Measurements from ENCODE around the gene TMEM131. TPM values are rescaled to one million over a fixed set of nuclear protein-coding genes. Genes with fewer than 3 reads are reported as not detected.
A peak's percentile ranks its signal among the peaks of the same experiment; 100 is the strongest.

Gene TMEM131
- total and polyA plus RNA-seq, 11 donors: 9.3 to 38.3 (median 31.2) TPM

GRCh38 chr2:97761192-97761591 is 234.6 kb downstream of the TMEM131 start:
- H3K9me3 ChIP-seq: no peaks in the 10 kb centered on the region
- no peak for DNase-seq
- WGBS, 4 donors: 71 to 82% (median 78%) methylated on average over 16 to 23 of the region's 23 CpGs
- no peak for TF ChIP-seq POLR2A (IDR thresholded peaks at IDR 0.05)
- TF ChIP-seq CTCF (IDR thresholded peaks at IDR 0.05): no peak
- no peaks in the 10 kb centered on the region for H3K27me3 ChIP-seq
- H3K4me3 ChIP-seq: no peak overlapping the region
- peak in 1 of 4 donors; percentile 9 for ATAC-seq
- intact Hi-C loops (cut with DNase I): no loop called here
- peak overlapping the region in 1 of 12 donors; percentile 35 for H3K27ac ChIP-seq
- peaks cover 0 to 27% (median 11%) of the 10 kb centered on the region in 12 donors for H3K4me1 ChIP-seq
- H3K36me3 ChIP-seq: peaks cover 0 to 97% (median 92%) of the 10 kb centered on the region in 9 donors

- H3K27ac ChIP-seq: peak overlapping the region in 1 of 12 donors; percentile 30
- 93 to 97% (median 96%) methylated on average over 17 of the region's 17 CpGs for WGBS, 4 donors
Measured at GRCh38 chr2:97760480-97761049, 235.2 kb downstream of the TMEM131 start.

GRCh38 chr2:97759727-97760407 is 235.9 kb downstream of the TMEM131 start:
- H3K36me3 ChIP-seq: peaks cover 0 to 98% (median 89%) of the 10 kb centered on the region in 9 donors
- H3K27me3 ChIP-seq: no peaks in the 10 kb centered on the region
- H3K27ac ChIP-seq: peak overlapping the region in 3 of 12 donors; percentile 30 to 44 (median 37)
- WGBS, 4 donors: 80 to 88% (median 84%) methylated on average over 9 of the region's 9 CpGs
- intact Hi-C loops (cut with DNase I): no loop called here
- peaks cover 0 to 32% (median 16%) of the 10 kb centered on the region in 12 donors for H3K4me1 ChIP-seq
- H3K4me3 ChIP-seq: no peak overlapping the region
- TF ChIP-seq POLR2A (IDR thresholded peaks at IDR 0.05) (no peak), CTCF (IDR thresholded peaks at IDR 0.05) (no peak)
- DNase-seq (no peak), ATAC-seq (no peak)
- no peaks in the 10 kb centered on the region for H3K9me3 ChIP-seq

More at GRCh38 chr2:97760480-97761049, 235.2 kb downstream of the TMEM131 start:
- no peak for ATAC-seq
- no peaks in the 10 kb centered on the region for H3K9me3 ChIP-seq
- no peak for TF ChIP-seq POLR2A (IDR thresholded peaks at IDR 0.05)
- TF ChIP-seq CTCF (IDR thresholded peaks at IDR 0.05): no peak
- peaks cover 0 to 25% (median 11%) of the 10 kb centered on the region in 12 donors for H3K4me1 ChIP-seq
- H3K36me3 ChIP-seq: peaks cover 0 to 98% (median 91%) of the 10 kb centered on the region in 9 donors
- DNase-seq: no peak
- H3K27me3 ChIP-seq: no peaks in the 10 kb centered on the region
- no peak overlapping the region for H3K4me3 ChIP-seq
- intact Hi-C loops (cut with DNase I): no loop called here

GRCh38 chr2:97758131-97758705 is 237.5 kb downstream of the TMEM131 start:
- intact Hi-C loops (cut with DNase I): no loop called here
- DNase-seq (no peak), ATAC-seq (no peak)
- Histone ChIP-seq H3K9me3 (no peaks in the 10 kb centered on the region), H3K27ac (peak overlapping the region in 4 of 12 donors; percentile 37 to 50 (median 43)), H3K4me1 (peaks cover 0 to 36% (median 16%) of the 10 kb centered on the region in 12 donors), H3K4me3 (no peak overlapping the region), H3K36me3 (peaks cover 0 to 89% (median 75%) of the 10 kb centered on the region in 9 donors), H3K27me3 (no peaks in the 10 kb centered on the region)
- 97 to 100% (median 100%) methylated on average over 1 of the region's 1 CpG for WGBS, 4 donors
- TF ChIP-seq POLR2A (IDR thresholded peaks at IDR 0.05): no peak
- no peak for TF ChIP-seq CTCF (IDR thresholded peaks at IDR 0.05)

Measured in heart left ventricle (tissue), 16 donors.